ENCODE measurements around the gene PPP1R7. TPM values are rescaled to one million over a fixed set of nuclear protein-coding genes. Genes with fewer than 3 reads are reported as not detected.

Gene PPP1R7
- total and polyA plus RNA-seq, 9 of the 15 experiments (the other 6 are each of a cell fraction or from before 2014, with no cell fraction given): 37.5 to 75.0 (median 50.5) TPM

DNA sequence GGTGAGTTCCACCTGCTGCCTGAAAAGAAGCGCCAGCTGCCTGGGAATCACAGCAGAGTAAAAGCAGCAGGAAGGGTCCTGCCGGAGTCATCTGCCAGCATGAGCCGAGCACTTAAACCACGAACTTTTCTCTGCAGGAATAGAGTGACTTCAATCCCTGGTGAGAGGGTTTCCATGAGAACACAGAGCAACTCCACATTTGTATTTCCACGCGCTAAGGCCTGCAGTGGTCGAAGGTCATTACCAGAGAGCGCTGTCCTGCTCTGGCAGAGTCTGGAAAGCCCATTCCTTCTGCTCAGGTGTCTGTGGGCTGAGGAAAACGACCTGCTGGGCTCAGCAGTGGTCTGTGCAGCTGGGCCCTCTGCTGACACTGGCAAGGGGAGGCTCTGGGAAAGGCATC, 7.7 kb upstream of the PPP1R7 start:
- H3K9me3 ChIP-seq (replicated peaks; ENCODE audit: control insufficient read depth, insufficient read depth, low read depth, low read length): no peaks in the 10 kb centered on the region
- H3K4me1 ChIP-seq (replicated peaks in 1 of 2; ENCODE audit: control insufficient read depth in 2 of 2, insufficient read depth in 2 of 2, low read length in 2 of 2): peaks cover 0 to 3% of the 10 kb centered on the region in 2 experiments; a peak in 1 of 5 replicates
- H3K79me2 ChIP-seq (ENCODE audit: control insufficient read depth, insufficient read depth, low read length): peaks cover 8% of the 10 kb centered on the region; the same call in 2 of the 3 replicates
- in situ Hi-C loops (cut with MboI) (no loop called here), intact Hi-C loops (cut with micrococcal nuclease) (no loop called here)
- DNase-seq (ENCODE audit: extremely low read depth in 1 of 4, low spot score in 3 of 4): no peak
- ChIA-PET POLR2A (no interaction called here), CTCF (ENCODE audit: low intra/inter-chr PET ratio) (no interaction called here)
- no peaks in the 10 kb centered on the region for H4K20me1 ChIP-seq (replicated peaks; ENCODE audit: control insufficient read depth, insufficient read depth, low read length)
- no peaks in the 10 kb centered on the region for H3K27me3 ChIP-seq (ENCODE audit: control insufficient read depth in 2 of 2, insufficient read depth in 2 of 2, low read length in 2 of 2)
- no peak overlapping the region for H3K4me3 ChIP-seq
- H3K27ac ChIP-seq (ENCODE audit: extremely low read depth, low read depth, low read length): no peak overlapping the region
- TF ChIP-seq, protein P1, sequence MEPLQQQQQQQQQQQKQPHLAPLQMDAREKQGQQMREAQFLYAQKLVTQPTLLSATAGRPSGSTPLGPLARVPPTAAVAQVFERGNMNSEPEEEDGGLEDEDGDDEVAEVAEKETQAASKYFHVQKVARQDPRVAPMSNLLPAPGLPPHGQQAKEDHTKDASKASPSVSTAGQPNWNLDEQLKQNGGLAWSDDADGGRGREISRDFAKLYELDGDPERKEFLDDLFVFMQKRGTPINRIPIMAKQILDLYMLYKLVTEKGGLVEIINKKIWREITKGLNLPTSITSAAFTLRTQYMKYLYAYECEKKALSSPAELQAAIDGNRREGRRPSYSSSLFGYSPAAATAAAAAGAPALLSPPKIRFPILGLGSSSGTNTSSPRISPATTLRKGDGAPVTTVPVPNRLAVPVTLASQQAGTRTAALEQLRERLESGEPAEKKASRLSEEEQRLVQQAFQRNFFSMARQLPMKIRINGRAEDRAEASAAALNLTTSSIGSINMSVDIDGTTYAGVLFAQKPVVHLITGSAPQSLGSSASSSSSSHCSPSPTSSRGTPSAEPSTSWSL (CRISPR knock-in tag; IDR thresholded peaks at IDR 0.05; ENCODE audit: borderline replicate concordance): no peak
- TF ChIP-seq SP2 (IDR thresholded peaks at IDR 0.05; ENCODE audit: extremely low read depth, low read depth, low read length, poor library complexity, severe bottlenecking) (no peak), ZNF699 (CRISPR knock-in tag; IDR thresholded peaks at IDR 0.05; ENCODE audit: insufficient replicate concordance) (no peak), STAT5B (CRISPR knock-in tag; IDR thresholded peaks at IDR 0.05) (no peak), PURB (CRISPR knock-in tag; IDR thresholded peaks at IDR 0.05; ENCODE audit: low read depth) (no peak), MYC (IDR thresholded peaks at IDR 0.05; ENCODE audit: low read depth, low read length) (no peak), MYC (CRISPR knock-in tag; IDR thresholded peaks at IDR 0.05; ENCODE audit: borderline replicate concordance, low read depth) (no peak), CXXC5 (CRISPR knock-in tag; IDR thresholded peaks at IDR 0.05) (no peak)
- TF ChIP-seq, protein P2, sequence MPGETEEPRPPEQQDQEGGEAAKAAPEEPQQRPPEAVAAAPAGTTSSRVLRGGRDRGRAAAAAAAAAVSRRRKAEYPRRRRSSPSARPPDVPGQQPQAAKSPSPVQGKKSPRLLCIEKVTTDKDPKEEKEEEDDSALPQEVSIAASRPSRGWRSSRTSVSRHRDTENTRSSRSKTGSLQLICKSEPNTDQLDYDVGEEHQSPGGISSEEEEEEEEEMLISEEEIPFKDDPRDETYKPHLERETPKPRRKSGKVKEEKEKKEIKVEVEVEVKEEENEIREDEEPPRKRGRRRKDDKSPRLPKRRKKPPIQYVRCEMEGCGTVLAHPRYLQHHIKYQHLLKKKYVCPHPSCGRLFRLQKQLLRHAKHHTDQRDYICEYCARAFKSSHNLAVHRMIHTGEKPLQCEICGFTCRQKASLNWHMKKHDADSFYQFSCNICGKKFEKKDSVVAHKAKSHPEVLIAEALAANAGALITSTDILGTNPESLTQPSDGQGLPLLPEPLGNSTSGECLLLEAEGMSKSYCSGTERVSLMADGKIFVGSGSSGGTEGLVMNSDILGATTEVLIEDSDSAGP (CRISPR knock-in tag; IDR thresholded peaks at IDR 0.05): no peak
- TF ChIP-seq, protein P3, sequence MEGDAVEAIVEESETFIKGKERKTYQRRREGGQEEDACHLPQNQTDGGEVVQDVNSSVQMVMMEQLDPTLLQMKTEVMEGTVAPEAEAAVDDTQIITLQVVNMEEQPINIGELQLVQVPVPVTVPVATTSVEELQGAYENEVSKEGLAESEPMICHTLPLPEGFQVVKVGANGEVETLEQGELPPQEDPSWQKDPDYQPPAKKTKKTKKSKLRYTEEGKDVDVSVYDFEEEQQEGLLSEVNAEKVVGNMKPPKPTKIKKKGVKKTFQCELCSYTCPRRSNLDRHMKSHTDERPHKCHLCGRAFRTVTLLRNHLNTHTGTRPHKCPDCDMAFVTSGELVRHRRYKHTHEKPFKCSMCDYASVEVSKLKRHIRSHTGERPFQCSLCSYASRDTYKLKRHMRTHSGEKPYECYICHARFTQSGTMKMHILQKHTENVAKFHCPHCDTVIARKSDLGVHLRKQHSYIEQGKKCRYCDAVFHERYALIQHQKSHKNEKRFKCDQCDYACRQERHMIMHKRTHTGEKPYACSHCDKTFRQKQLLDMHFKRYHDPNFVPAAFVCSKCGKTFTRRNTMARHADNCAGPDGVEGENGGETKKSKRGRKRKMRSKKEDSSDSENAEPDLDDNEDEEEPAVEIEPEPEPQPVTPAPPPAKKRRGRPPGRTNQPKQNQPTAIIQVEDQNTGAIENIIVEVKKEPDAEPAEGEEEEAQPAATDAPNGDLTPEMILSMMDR (IDR thresholded peaks at IDR 0.05 in 2 of 3, conservative IDR thresholded peaks at IDR 0.05 in 1 of 3; ENCODE audit: insufficient read depth in 2 of 3, low read depth in 1 of 3, low read length in 3 of 3): no peak
- no peak for FAIRE-seq
- ATAC-seq: no peak
- no peak overlapping the region for H2AFZ ChIP-seq (ENCODE audit: low read depth, low read length)
- WGBS (ENCODE audit: insufficient coverage, low coverage, missing lambda C conversion rate): 94% methylated on average over 7 of the region's 9 CpGs
- H3K9me1 ChIP-seq (ENCODE audit: control insufficient read depth, insufficient read depth, low read length): no peaks in the 10 kb centered on the region
- peaks cover 24% of the 10 kb centered on the region; the same call in 1 of the 3 replicates for H3K36me3 ChIP-seq (ENCODE audit: control insufficient read depth, insufficient read depth, low read length)
- H3K9ac ChIP-seq (ENCODE audit: insufficient read depth in 1 of 2, low read depth in 2 of 2, low read length in 2 of 2): no peak overlapping the region
- no peak overlapping the region for H3K4me2 ChIP-seq (ENCODE audit: insufficient read depth, low read length)
- BruUV-seq (replicated peaks): no TSS peak

Data from K562 (cell line).